Activated CD4-positive, alpha-beta T cell treated with anti-CD3 and anti-CD28 coated beads, Interleukin-10, Interleukin-2, amounts not matched to agents 100 ng/mL and 50 ng/mL, durations not matched to agents 16 hours and 8 hours (primary cell): ENCODE data around the gene USP24.

Source experiments
- DNase-seq: peaks from one replicate; pipeline ENCODE4 v3.0.0-alpha.2; 2020

Gene USP24

DNA sequence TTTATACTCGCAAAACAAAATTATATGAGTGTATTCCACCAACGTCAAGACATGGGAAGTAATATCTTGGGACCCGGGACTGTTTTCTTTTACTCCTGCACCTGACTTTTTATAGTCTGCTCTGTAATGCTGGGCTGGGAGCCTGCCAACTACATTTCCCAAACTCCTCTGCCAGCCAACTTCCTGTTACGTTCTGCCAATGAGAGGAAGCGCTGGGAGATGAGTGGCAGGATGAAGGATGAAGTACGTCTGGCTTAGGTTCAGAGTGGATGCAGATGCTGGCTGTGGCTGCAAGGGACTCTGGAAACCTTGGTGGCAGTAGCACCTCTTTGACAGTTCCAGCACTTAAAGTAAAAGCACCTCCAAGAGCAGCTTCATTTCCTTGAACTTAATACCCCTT, 59.6 kb downstream of the USP24 start:
- peak; percentile 11 for DNase-seq

- no peak for DNase-seq
These were observed 60.5 kb downstream of the USP24 start for GRCh38 chr1:55154616-55155015.

- no peak for DNase-seq
These were observed 62.1 kb downstream of the USP24 start for GRCh38 chr1:55153031-55153430.

GRCh38 chr1:55150880-55151588, 64.1 kb downstream of the USP24 start:
- peak; percentile 47 for DNase-seq

- DNase-seq, result no peak
These were observed 66.5 kb downstream of the USP24 start for GRCh38 chr1:55148676-55149075.

GRCh38 chr1:55147524-55147923, 67.6 kb downstream of the USP24 start:
- no peak for DNase-seq

DNA sequence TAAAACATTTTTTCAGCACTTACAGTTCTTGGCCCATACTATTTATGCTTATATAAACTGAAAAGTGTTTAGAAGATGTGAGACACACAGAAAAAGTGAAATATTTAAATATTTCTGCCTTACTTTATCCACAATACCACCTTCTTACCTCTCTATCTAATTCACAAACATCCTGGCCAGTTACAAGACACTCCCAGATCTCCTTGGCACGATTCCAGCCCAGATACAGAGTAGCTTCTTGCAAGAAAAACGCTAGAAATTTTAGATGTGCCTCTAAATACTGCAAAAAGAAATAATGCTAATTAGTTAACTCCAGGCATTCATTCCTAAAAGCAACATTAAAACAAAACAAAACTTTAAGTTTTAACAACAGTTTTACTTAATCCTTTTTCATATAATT, 68.4 kb downstream of the USP24 start:
- DNase-seq, result no peak

- DNase-seq, result no peak
These were observed 70.3 kb downstream of the USP24 start for GRCh38 chr1:55144886-55145285.

DNA sequence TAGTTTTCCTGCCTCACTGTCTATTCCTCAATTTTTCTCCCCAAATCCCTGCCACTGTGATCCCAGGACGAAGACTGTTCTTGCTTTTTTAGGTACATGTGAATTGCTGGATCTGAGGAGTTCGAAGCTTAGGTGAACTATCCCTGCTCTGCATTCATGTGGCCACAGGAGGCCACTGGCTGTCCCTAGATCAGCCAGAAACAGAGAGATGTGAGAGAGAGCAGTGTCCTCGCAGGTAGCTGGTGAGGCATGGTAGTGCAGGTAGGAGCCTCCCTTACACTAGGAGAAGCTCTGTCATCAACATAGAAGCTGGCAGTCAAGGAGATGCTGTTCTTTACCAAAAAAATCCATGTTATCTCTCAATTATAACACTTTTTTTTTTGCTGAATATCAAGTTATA, 71.5 kb downstream of the USP24 start:
- DNase-seq, result peak; percentile 10

DNA sequence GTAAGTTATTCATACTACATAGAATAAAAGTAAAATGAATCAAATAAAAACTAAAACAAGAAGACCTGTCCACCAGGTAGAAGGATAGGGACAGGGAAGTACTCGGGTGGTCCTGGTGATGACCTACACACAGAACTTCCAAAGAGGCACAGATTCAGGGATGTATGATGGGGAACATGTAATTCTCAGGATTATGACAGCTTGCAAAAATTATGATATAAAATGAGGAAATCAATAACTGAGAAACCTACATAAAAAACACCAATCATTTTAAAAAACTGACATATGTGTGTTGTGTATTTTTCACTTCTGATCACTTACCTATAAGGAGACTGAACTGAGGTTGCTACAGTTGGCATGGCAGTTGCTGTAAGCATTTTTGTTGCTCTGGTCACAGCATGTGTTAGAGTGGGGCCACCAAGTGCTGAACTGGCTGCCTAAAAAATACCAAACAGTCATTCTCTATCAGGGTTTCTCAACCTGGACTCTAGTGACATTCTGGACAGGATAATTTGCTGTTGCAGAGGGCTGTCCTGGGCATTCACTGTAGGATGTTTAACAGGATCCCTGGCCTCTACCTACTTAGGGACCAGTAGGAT, 73.8 kb downstream of the USP24 start:
- DNase-seq, result no peak

- peak; percentile 88 for DNase-seq
These were observed 74.6 kb downstream of the USP24 start for GRCh38 chr1:55140546-55140983.

GRCh38 chr1:55140137-55140536, 75.0 kb downstream of the USP24 start:
- DNase-seq, result no peak

- DNase-seq, result no peak
These were observed 76.3 kb downstream of the USP24 start for GRCh38 chr1:55138823-55139222.

GRCh38 chr1:55134152-55134808, 80.9 kb downstream of the USP24 start:
- no peak for DNase-seq

DNA sequence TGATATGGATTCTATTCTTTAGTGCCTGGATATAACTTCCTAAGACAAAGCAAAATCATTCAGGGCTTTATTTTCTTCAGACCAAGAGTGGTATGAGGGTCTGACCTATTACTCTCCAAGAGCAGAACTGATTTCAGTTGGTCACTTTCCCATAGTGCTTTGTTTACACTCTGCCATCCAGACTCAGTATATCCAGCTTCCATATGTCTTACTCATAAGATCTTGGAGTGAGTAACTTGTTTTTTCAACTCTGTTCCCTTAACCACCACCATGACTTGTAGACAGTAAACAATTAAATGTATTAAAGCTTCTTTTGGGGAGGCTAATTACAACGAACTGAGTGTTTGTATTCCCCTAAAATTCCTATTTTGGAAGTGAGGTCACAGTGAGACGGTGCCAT, 83.4 kb downstream of the USP24 start:
- no peak for DNase-seq

- no peak for DNase-seq
These were observed 83.9 kb downstream of the USP24 start for GRCh38 chr1:55131218-55131617.

GRCh38 chr1:55129194-55129728, 85.9 kb downstream of the USP24 start:
- DNase-seq, result no peak

- DNase-seq, result no peak
These were observed 86.7 kb downstream of the USP24 start for GRCh38 chr1:55128418-55128995.

DNA sequence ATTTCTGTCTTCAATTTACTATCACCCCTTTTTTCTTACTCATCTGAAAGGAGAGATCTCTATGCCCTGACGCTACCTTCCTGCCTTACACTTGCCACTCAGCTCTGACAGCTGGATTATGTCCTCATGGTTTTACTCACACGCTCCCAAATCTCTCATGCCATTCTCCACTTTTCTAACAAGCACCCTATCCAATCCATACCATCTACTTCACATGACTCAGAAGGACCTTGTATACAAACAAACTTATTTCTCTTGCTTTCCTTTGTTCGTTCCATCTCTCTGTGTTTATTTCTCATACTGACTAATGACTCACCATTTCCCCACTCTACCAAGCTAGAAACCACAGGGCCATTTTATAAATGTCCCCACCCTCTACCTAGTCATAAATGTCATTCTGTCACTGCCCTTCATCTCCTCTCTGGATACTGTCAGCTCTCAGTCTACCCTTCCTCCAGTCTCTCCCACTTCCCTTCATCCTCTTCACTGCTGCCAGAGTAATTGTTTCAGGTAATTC, 87.3 kb downstream of the USP24 start:
- DNase-seq, result peak; percentile 81

GRCh38 chr1:55124470-55124869, 90.7 kb downstream of the USP24 start:
- DNase-seq, result no peak

DNA sequence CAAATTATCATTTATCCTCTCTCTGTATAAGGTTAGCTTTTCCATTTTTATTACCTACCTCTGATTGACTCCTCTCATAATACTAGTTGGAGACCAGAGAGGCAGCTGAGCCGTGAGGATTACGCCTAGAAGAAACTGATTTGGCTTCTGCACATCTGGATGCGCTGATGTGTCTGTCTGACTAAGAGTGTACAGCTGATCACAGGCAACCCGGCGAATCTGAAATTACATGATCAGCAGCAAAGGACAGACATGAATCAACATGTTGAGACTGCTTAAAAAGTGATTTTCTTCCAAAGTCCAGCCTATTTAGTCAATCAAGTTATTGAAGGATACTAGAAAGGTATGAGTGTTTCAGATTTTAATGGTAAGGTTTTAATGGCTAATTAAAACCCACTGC, 94.6 kb downstream of the USP24 start:
- DNase-seq, result no peak

- no peak for DNase-seq
These were observed 96.4 kb downstream of the USP24 start for GRCh38 chr1:55118651-55119329.

- DNase-seq, result no peak
These were observed 97.2 kb downstream of the USP24 start for GRCh38 chr1:55117941-55118340.
